IPS-20b (cell line): ENCODE data around the gene ETS2.
A peak's percentile ranks its signal among the peaks of the same experiment; 100 is the strongest.

Experiments
- H3K27ac ChIP-seq: one replicate; pipeline ENCODE4 v1.5.1; 2013; ENCODE audit warnings: low read length
- H3K27me3 ChIP-seq: 2 replicates; pipeline ENCODE4 v1.6.1; 2013; ENCODE audit warnings: mild to moderate bottlenecking, low read length, inconsistent platforms; ENCODE audit not compliant: insufficient read depth
- H3K36me3 ChIP-seq: 2 replicates; pipeline ENCODE4 v1.6.1; 2013; ENCODE audit warnings: low read depth, mild to moderate bottlenecking, inconsistent platforms, low read length, moderate library complexity; ENCODE audit not compliant: insufficient read depth
- H3K4me1 ChIP-seq: 2 replicates; pipeline ENCODE4 v1.6.1; 2013; ENCODE audit warnings: mild to moderate bottlenecking, control low read depth, inconsistent platforms, low read length, moderate library complexity; ENCODE audit not compliant: insufficient read depth
- H3K4me3 ChIP-seq: 2 replicates; pipeline ENCODE4 v1.5.1; 2013; ENCODE audit warnings: mild to moderate bottlenecking, low read length, inconsistent platforms
- H3K9ac ChIP-seq: 2 replicates; pipeline ENCODE4 v1.6.1; 2013; ENCODE audit warnings: low read depth, mild to moderate bottlenecking, inconsistent platforms, low read length, moderate library complexity
- H3K9me3 ChIP-seq: 2 replicates; pipeline ENCODE4 v1.6.1; 2013; ENCODE audit warnings: mild to moderate bottlenecking, low read depth, low read length, inconsistent platforms; ENCODE audit not compliant: insufficient read depth

ETS2 gene

GRCh38 chr21:38804789-38805327 is 871 bp upstream of the ETS2 start:
- peaks cover 2% of the 10 kb centered on the region; the same call in 1 of the 2 replicates for H3K36me3 ChIP-seq
- peak overlapping the region; percentile 84; the same call in 1 of the 2 replicates for H3K9ac ChIP-seq
- peaks cover 21% of the 10 kb centered on the region for H3K4me1 ChIP-seq
- no peak overlapping the region for H3K27ac ChIP-seq
- H3K9me3 ChIP-seq, result no peaks in the 10 kb centered on the region
- H3K27me3 ChIP-seq, result peaks cover 17% of the 10 kb centered on the region
- peak overlapping the region; percentile 90 for H3K4me3 ChIP-seq

GRCh38 chr21:38806153-38806941 is 618 bp downstream of the ETS2 start:
- peak overlapping the region; percentile 84 for H3K9ac ChIP-seq
- H3K4me3 ChIP-seq, result peak overlapping the region; percentile 90
- H3K9me3 ChIP-seq, result no peaks in the 10 kb centered on the region
- H3K27ac ChIP-seq, result no peak overlapping the region
- H3K27me3 ChIP-seq, result peaks cover 17% of the 10 kb centered on the region
- H3K4me1 ChIP-seq, result peaks cover 36% of the 10 kb centered on the region
- peaks cover 13% of the 10 kb centered on the region for H3K36me3 ChIP-seq

GRCh38 chr21:38806942-38807284 is 1.2 kb downstream of the ETS2 start:
- Histone ChIP-seq H3K27ac (no peak overlapping the region), H3K9me3 (no peaks in the 10 kb centered on the region), H3K4me3 (peak overlapping the region; percentile 90), H3K9ac (peak overlapping the region; percentile 84), H3K27me3 (peaks cover 17% of the 10 kb centered on the region), H3K36me3 (peaks cover 16% of the 10 kb centered on the region), H3K4me1 (peaks cover 41% of the 10 kb centered on the region)

GRCh38 chr21:38807441-38807871 is 1.7 kb downstream of the ETS2 start:
- no peak overlapping the region for H3K27ac ChIP-seq
- H3K4me1 ChIP-seq, result peaks cover 44% of the 10 kb centered on the region
- H3K36me3 ChIP-seq, result peaks cover 20% of the 10 kb centered on the region
- H3K4me3 ChIP-seq, result peak overlapping the region; percentile 90
- peak overlapping the region; percentile 84; the same call in 1 of the 2 replicates for H3K9ac ChIP-seq
- H3K27me3 ChIP-seq, result peaks cover 17% of the 10 kb centered on the region
- no peaks in the 10 kb centered on the region for H3K9me3 ChIP-seq

- peak overlapping the region; percentile 84; the same call in 1 of the 2 replicates for H3K9ac ChIP-seq
- peaks cover 17% of the 10 kb centered on the region for H3K27me3 ChIP-seq
- peak overlapping the region; percentile 90 for H3K4me3 ChIP-seq
- H3K9me3 ChIP-seq, result no peaks in the 10 kb centered on the region
- H3K27ac ChIP-seq, result no peak overlapping the region
- peaks cover 23% of the 10 kb centered on the region for H3K36me3 ChIP-seq
- peaks cover 48% of the 10 kb centered on the region for H3K4me1 ChIP-seq
Observed at GRCh38 chr21:38807986-38808385, 2.3 kb downstream of the ETS2 start.

- Histone ChIP-seq H3K36me3 (peaks cover 37% of the 10 kb centered on the region), H3K9me3 (no peaks in the 10 kb centered on the region), H3K4me1 (peaks cover 60% of the 10 kb centered on the region), H3K9ac (no peak overlapping the region), H3K27ac (no peak overlapping the region), H3K4me3 (no peak overlapping the region), H3K27me3 (peaks cover 10% of the 10 kb centered on the region)
Observed at GRCh38 chr21:38809198-38809878, 3.6 kb downstream of the ETS2 start.

- H3K4me1 ChIP-seq, result peaks cover 63% of the 10 kb centered on the region
- no peaks in the 10 kb centered on the region for H3K9me3 ChIP-seq
- peak overlapping the region; percentile 29; the same call in 1 of the 2 replicates for H3K9ac ChIP-seq
- 0 out of 2 replicates have a peak, but pooled peaks cover under 1% of the 10 kb centered on the region for H3K27me3 ChIP-seq
- peaks cover 46% of the 10 kb centered on the region for H3K36me3 ChIP-seq
- peak overlapping the region; percentile 23; the same call in 1 of the 2 replicates for H3K4me3 ChIP-seq
- no peak overlapping the region for H3K27ac ChIP-seq
Observed at GRCh38 chr21:38810034-38810825, 4.5 kb downstream of the ETS2 start.

GRCh38 chr21:38810826-38811164 is 5.1 kb downstream of the ETS2 start:
- Histone ChIP-seq H3K9ac (peak overlapping the region; percentile 29; the same call in 1 of the 2 replicates), H3K27ac (no peak overlapping the region), H3K27me3 (no peaks in the 10 kb centered on the region), H3K36me3 (peaks cover 50% of the 10 kb centered on the region), H3K9me3 (no peaks in the 10 kb centered on the region), H3K4me1 (peaks cover 63% of the 10 kb centered on the region), H3K4me3 (peak overlapping the region; percentile 23; the same call in 1 of the 2 replicates)

GRCh38 chr21:38811257-38811656 is 5.5 kb downstream of the ETS2 start:
- Histone ChIP-seq H3K27ac (no peak overlapping the region), H3K4me3 (peak overlapping the region; percentile 23; the same call in 1 of the 2 replicates), H3K4me1 (peaks cover 63% of the 10 kb centered on the region), H3K36me3 (peaks cover 53% of the 10 kb centered on the region), H3K9me3 (no peaks in the 10 kb centered on the region), H3K9ac (peak overlapping the region; percentile 29; the same call in 1 of the 2 replicates), H3K27me3 (no peaks in the 10 kb centered on the region)

- H3K4me3 ChIP-seq, result no peak overlapping the region; the same call in 1 of the 2 replicates
- H3K27me3 ChIP-seq, result no peaks in the 10 kb centered on the region
- peak overlapping the region; percentile 43 for H3K27ac ChIP-seq
- no peaks in the 10 kb centered on the region for H3K9me3 ChIP-seq
- peaks cover 72% of the 10 kb centered on the region for H3K36me3 ChIP-seq
- peak overlapping the region; percentile 12; the same call in 1 of the 2 replicates for H3K9ac ChIP-seq
- peaks cover 56% of the 10 kb centered on the region for H3K4me1 ChIP-seq
Observed at GRCh38 chr21:38813143-38813542, 7.4 kb downstream of the ETS2 start.

GRCh38 chr21:38813547-38813946 is 7.8 kb downstream of the ETS2 start:
- H3K36me3 ChIP-seq, result peaks cover 76% of the 10 kb centered on the region
- peak overlapping the region; percentile 12; the same call in 1 of the 2 replicates for H3K9ac ChIP-seq
- H3K9me3 ChIP-seq, result no peaks in the 10 kb centered on the region
- H3K4me3 ChIP-seq, result no peak overlapping the region
- no peaks in the 10 kb centered on the region for H3K27me3 ChIP-seq
- peak overlapping the region; percentile 43 for H3K27ac ChIP-seq
- peaks cover 55% of the 10 kb centered on the region for H3K4me1 ChIP-seq
